Activated T-cell treated with anti-CD3 and anti-CD28 coated beads, Interleukin-2, amount 50 U/mL, for 4 hours (primary cell): ENCODE results near the gene COL26A1. TPM values are rescaled to one million over a fixed set of nuclear protein-coding genes. Genes with fewer than 3 reads are reported as not detected.

Experiments used
- ATAC-seq, 2 donors: fragments of 200-7000 bp; cut with Tn5 transposase; one replicate each; pipeline ENCODE4 v1.10.0; 2021
- DNase-seq: peaks from one replicate; pipeline ENCODE4 v3.0.0-alpha.2; 2020
- H3K27me3 Mint-ChIP-seq: one replicate; pipeline ENCODE4 v1.8.0; 2021; ENCODE audit warnings: low read depth, mixed read lengths
- H3K36me3 Mint-ChIP-seq: one replicate; pipeline ENCODE4 v1.8.0; 2022; ENCODE audit warnings: mixed read lengths; ENCODE audit not compliant: insufficient read depth
- H3K4me1 Mint-ChIP-seq: one replicate; pipeline ENCODE4 v1.8.0; 2021; ENCODE audit warnings: low read depth, mixed read lengths
- H3K4me3 Mint-ChIP-seq: one replicate; pipeline ENCODE4 v1.8.0; 2021; ENCODE audit warnings: mild to moderate bottlenecking, moderate library complexity, mixed read lengths
- H3K9me3 Mint-ChIP-seq: one replicate; pipeline ENCODE4 v1.8.0; 2021; ENCODE audit warnings: mixed read lengths
- total RNA-seq, 3 donors: library from RNA; stranded (reverse); gene quantifications; one replicate each; pipeline ENCODE4 v1.2.1, GENCODE V29; 2021

COL26A1 gene
- total RNA-seq, 3 donors from 2014 or later = 0.05 TPM; not detected in 2

GRCh38 chr7:101588131-101588935 lies 225.7 kb downstream of the COL26A1 start:
- no peak overlapping the region for H3K4me3 Mint-ChIP-seq
- ATAC-seq (no peak), DNase-seq (no peak)
- no peaks in the 10 kb centered on the region for H3K36me3 Mint-ChIP-seq
- H3K9me3 Mint-ChIP-seq = no peaks in the 10 kb centered on the region
- H3K27me3 Mint-ChIP-seq = no peaks in the 10 kb centered on the region
- H3K4me1 Mint-ChIP-seq = no peaks in the 10 kb centered on the region

- no peaks in the 10 kb centered on the region for H3K27me3 Mint-ChIP-seq
- no peaks in the 10 kb centered on the region for H3K36me3 Mint-ChIP-seq
- no peak overlapping the region for H3K4me3 Mint-ChIP-seq
- DNase-seq (no peak), ATAC-seq (no peak)
- H3K4me1 Mint-ChIP-seq = no peaks in the 10 kb centered on the region
- no peaks in the 10 kb centered on the region for H3K9me3 Mint-ChIP-seq
Measured at GRCh38 chr7:101589052-101589451, 226.4 kb downstream of the COL26A1 start.

GRCh38 chr7:101589976-101590662 lies 227.4 kb downstream of the COL26A1 start:
- Mint-ChIP-seq H3K4me1 (no peaks in the 10 kb centered on the region), H3K36me3 (no peaks in the 10 kb centered on the region), H3K4me3 (no peak overlapping the region), H3K27me3 (no peaks in the 10 kb centered on the region), H3K9me3 (no peaks in the 10 kb centered on the region)
- ATAC-seq = no peak
- DNase-seq = no peak

GRCh38 chr7:101590663-101591435 lies 228.2 kb downstream of the COL26A1 start:
- DNase-seq = no peak
- H3K36me3 Mint-ChIP-seq = no peaks in the 10 kb centered on the region
- H3K4me3 Mint-ChIP-seq = no peak overlapping the region
- H3K4me1 Mint-ChIP-seq = no peaks in the 10 kb centered on the region
- H3K27me3 Mint-ChIP-seq = peaks cover under 1% of the 10 kb centered on the region
- ATAC-seq = no peak
- no peaks in the 10 kb centered on the region for H3K9me3 Mint-ChIP-seq

GRCh38 chr7:101591504-101591903 lies 228.8 kb downstream of the COL26A1 start:
- Mint-ChIP-seq H3K4me1 (no peaks in the 10 kb centered on the region), H3K27me3 (peaks cover 2% of the 10 kb centered on the region), H3K4me3 (no peak overlapping the region), H3K36me3 (no peaks in the 10 kb centered on the region), H3K9me3 (no peaks in the 10 kb centered on the region)
- ATAC-seq (no peak), DNase-seq (no peak)

- no peaks in the 10 kb centered on the region for H3K9me3 Mint-ChIP-seq
- no peak for DNase-seq
- no peaks in the 10 kb centered on the region for H3K36me3 Mint-ChIP-seq
- no peak for ATAC-seq
- peaks cover 2% of the 10 kb centered on the region for H3K27me3 Mint-ChIP-seq
- no peak overlapping the region for H3K4me3 Mint-ChIP-seq
- no peaks in the 10 kb centered on the region for H3K4me1 Mint-ChIP-seq
Measured at GRCh38 chr7:101593556-101593955, 230.9 kb downstream of the COL26A1 start.

GRCh38 chr7:101594790-101595189 lies 232.1 kb downstream of the COL26A1 start:
- Mint-ChIP-seq H3K4me1 (no peaks in the 10 kb centered on the region), H3K9me3 (no peaks in the 10 kb centered on the region), H3K4me3 (no peak overlapping the region), H3K27me3 (peaks cover 2% of the 10 kb centered on the region), H3K36me3 (no peaks in the 10 kb centered on the region)
- DNase-seq (no peak), ATAC-seq (no peak)

- peaks cover 2% of the 10 kb centered on the region for H3K27me3 Mint-ChIP-seq
- no peak for DNase-seq
- no peaks in the 10 kb centered on the region for H3K36me3 Mint-ChIP-seq
- H3K4me1 Mint-ChIP-seq = no peaks in the 10 kb centered on the region
- H3K9me3 Mint-ChIP-seq = no peaks in the 10 kb centered on the region
- H3K4me3 Mint-ChIP-seq = no peak overlapping the region
- no peak for ATAC-seq
Measured at GRCh38 chr7:101595246-101595645, 232.6 kb downstream of the COL26A1 start.

GRCh38 chr7:101595766-101596537 lies 233.3 kb downstream of the COL26A1 start:
- no peaks in the 10 kb centered on the region for H3K9me3 Mint-ChIP-seq
- H3K36me3 Mint-ChIP-seq = no peaks in the 10 kb centered on the region
- H3K27me3 Mint-ChIP-seq = peaks cover 2% of the 10 kb centered on the region
- ATAC-seq (no peak), DNase-seq (no peak)
- no peak overlapping the region for H3K4me3 Mint-ChIP-seq
- H3K4me1 Mint-ChIP-seq = no peaks in the 10 kb centered on the region

- H3K36me3 Mint-ChIP-seq = no peaks in the 10 kb centered on the region
- H3K27me3 Mint-ChIP-seq = peaks cover 2% of the 10 kb centered on the region
- no peaks in the 10 kb centered on the region for H3K9me3 Mint-ChIP-seq
- DNase-seq (no peak), ATAC-seq (no peak)
- no peaks in the 10 kb centered on the region for H3K4me1 Mint-ChIP-seq
- no peak overlapping the region for H3K4me3 Mint-ChIP-seq
Measured at GRCh38 chr7:101596898-101597297, 234.2 kb downstream of the COL26A1 start.

GRCh38 chr7:101597941-101598340 lies 235.3 kb downstream of the COL26A1 start:
- ATAC-seq (no peak), DNase-seq (no peak)
- no peak overlapping the region for H3K4me3 Mint-ChIP-seq
- no peaks in the 10 kb centered on the region for H3K36me3 Mint-ChIP-seq
- H3K4me1 Mint-ChIP-seq = no peaks in the 10 kb centered on the region
- H3K9me3 Mint-ChIP-seq = no peaks in the 10 kb centered on the region
- peaks cover 2% of the 10 kb centered on the region for H3K27me3 Mint-ChIP-seq

GRCh38 chr7:101598422-101598985 lies 235.8 kb downstream of the COL26A1 start:
- no peaks in the 10 kb centered on the region for H3K36me3 Mint-ChIP-seq

GRCh38 chr7:101598986-101599771 lies 236.5 kb downstream of the COL26A1 start:
- Mint-ChIP-seq H3K27me3 (peaks cover 2% of the 10 kb centered on the region), H3K4me1 (no peaks in the 10 kb centered on the region), H3K36me3 (no peaks in the 10 kb centered on the region), H3K4me3 (no peak overlapping the region), H3K9me3 (no peaks in the 10 kb centered on the region)
- DNase-seq (no peak), ATAC-seq (no peak)

More at GRCh38 chr7:101598422-101598985, 235.8 kb downstream of the COL26A1 start:
- DNase-seq (no peak), ATAC-seq (no peak)
- no peak overlapping the region for H3K4me3 Mint-ChIP-seq
- H3K4me1 Mint-ChIP-seq = no peaks in the 10 kb centered on the region
- no peaks in the 10 kb centered on the region for H3K9me3 Mint-ChIP-seq
- H3K27me3 Mint-ChIP-seq = peaks cover 2% of the 10 kb centered on the region
